Neural crest cell (in vitro differentiated cells): Measurements from ENCODE around the gene SIRPG. TPM values are rescaled to one million over a fixed set of nuclear protein-coding genes. Genes with fewer than 3 reads are reported as not detected.

Experiments used
- DNase-seq: peaks from one replicate; pipeline ENCODE4 v3.0.0; 2021; ENCODE audit warnings: low read depth, mixed read lengths, low spot score
- H3K27ac Mint-ChIP-seq: one replicate; pipeline ENCODE4 v1.8.0; 2021; ENCODE audit warnings: mild to moderate bottlenecking, mixed read lengths; ENCODE audit not compliant: unreplicated experiment
- H3K27me3 Mint-ChIP-seq: 2 replicates; pipeline ENCODE4 v1.8.0; 2021; ENCODE audit warnings: low read depth, mild to moderate bottlenecking, mixed read lengths
- H3K36me3 Mint-ChIP-seq: 2 replicates; pipeline ENCODE4 v1.8.0; 2021; ENCODE audit warnings: low read depth, mild to moderate bottlenecking, mixed read lengths
- H3K4me1 Mint-ChIP-seq: 2 replicates; pipeline ENCODE4 v1.8.0; 2021; ENCODE audit warnings: mixed read lengths
- H3K4me3 Mint-ChIP-seq: one replicate; pipeline ENCODE4 v1.8.0; 2021; ENCODE audit warnings: mild to moderate bottlenecking, mixed read lengths
- H3K9me3 Mint-ChIP-seq: 2 replicates; pipeline ENCODE4 v1.8.0; 2021; ENCODE audit warnings: mixed read lengths
- CTCF ChIP-seq: fragments of 200-600 bp; sonication (generic); conservative IDR thresholded peaks from 2 replicates; pipeline ENCODE4 v1.5.0; 2021; ENCODE audit warnings: antibody characterized with exemption, mild to moderate bottlenecking
- total RNA-seq: library from RNA; stranded (reverse); gene quantifications from 2 replicates; pipeline ENCODE4 v1.2.1, GENCODE V29; 2021

Gene SIRPG
- total RNA-seq, 1 donor from 2014 or later, result not detected

GRCh38 chr20:1671891-1672669 is 14.5 kb upstream of the SIRPG start:
- Mint-ChIP-seq H3K9me3 (no peaks in the 10 kb centered on the region), H3K27ac (no peak overlapping the region), H3K36me3 (no peaks in the 10 kb centered on the region), H3K4me1 (no peaks in the 10 kb centered on the region), H3K27me3 (peaks cover 29% of the 10 kb centered on the region), H3K4me3 (no peak overlapping the region)
- no peak for TF ChIP-seq CTCF
- no peak for DNase-seq

GRCh38 chr20:1669304-1669703 is 11.7 kb upstream of the SIRPG start:
- DNase-seq, result no peak
- TF ChIP-seq CTCF, result no peak
- H3K27ac Mint-ChIP-seq, result no peak overlapping the region
- H3K27me3 Mint-ChIP-seq, result peaks cover 14% of the 10 kb centered on the region
- no peak overlapping the region for H3K4me3 Mint-ChIP-seq
- no peaks in the 10 kb centered on the region for H3K9me3 Mint-ChIP-seq
- H3K36me3 Mint-ChIP-seq, result no peaks in the 10 kb centered on the region
- H3K4me1 Mint-ChIP-seq, result no peaks in the 10 kb centered on the region

- H3K27ac Mint-ChIP-seq, result no peak overlapping the region
- no peaks in the 10 kb centered on the region for H3K9me3 Mint-ChIP-seq
- peaks cover 2% of the 10 kb centered on the region for H3K27me3 Mint-ChIP-seq
- TF ChIP-seq CTCF, result no peak
- no peaks in the 10 kb centered on the region for H3K4me1 Mint-ChIP-seq
- no peak overlapping the region for H3K4me3 Mint-ChIP-seq
- no peaks in the 10 kb centered on the region for H3K36me3 Mint-ChIP-seq
- no peak for DNase-seq
Observed at GRCh38 chr20:1667502-1668085, 10.0 kb upstream of the SIRPG start.

- Mint-ChIP-seq H3K36me3 (no peaks in the 10 kb centered on the region), H3K4me1 (no peaks in the 10 kb centered on the region), H3K27ac (no peak overlapping the region), H3K27me3 (peaks cover 2% of the 10 kb centered on the region), H3K4me3 (no peak overlapping the region), H3K9me3 (no peaks in the 10 kb centered on the region)
- DNase-seq, result no peak
- TF ChIP-seq CTCF, result no peak
Observed at GRCh38 chr20:1666802-1667201, 9.2 kb upstream of the SIRPG start.

GRCh38 chr20:1665345-1665744 is 7.8 kb upstream of the SIRPG start:
- no peak for DNase-seq
- no peak overlapping the region for H3K27ac Mint-ChIP-seq
- peaks cover 7% of the 10 kb centered on the region for H3K27me3 Mint-ChIP-seq
- H3K4me3 Mint-ChIP-seq, result no peak overlapping the region
- H3K4me1 Mint-ChIP-seq, result no peaks in the 10 kb centered on the region
- H3K36me3 Mint-ChIP-seq, result no peaks in the 10 kb centered on the region
- no peak for TF ChIP-seq CTCF
- H3K9me3 Mint-ChIP-seq, result no peaks in the 10 kb centered on the region
